Heart left ventricle (tissue), 13 donors: ENCODE data around the gene CIB4.

Source experiments
- POLR2A ChIP-seq, 2 donors: fragments of 450-650 bp; IDR thresholded peaks; one replicate each; pipeline ENCODE4 v1.6.1; 2017; ENCODE audit warnings: antibody characterized with exemption in 2 of 2, mild to moderate bottlenecking in 2 of 2, moderate library complexity in 2 of 2
- TF ChIP-seq, protein P1 (sequence below), 12 donors: fragments of 200-600 bp; sonication (generic) in 4 of 12; IDR thresholded peaks; one replicate each; pipeline versions ENCODE4 v1.5.0 to v1.8.0; 2018 to 2022; ENCODE audit warnings: antibody characterized with exemption in 12 of 12, mild to moderate bottlenecking in 5 of 12
- donor health status: ischemic (EF 13 %, LVEDD 7.1; RV severe dilation, severe dysfunction).
- donor health status: DM: no; HTN: yes; CAD: no.
- donor health status: DM: no; HTN: no; CAD: no.
- donor health status: ischemic (EF 25% LVEDD 6.9; RV normal size, moderate dysfunction).
- donor health status: ischemic (EF 25% LVEDD 5.7; RV mildly dilated, moderate dysfunction).
- donor health status: ischemic (EF 35%, LVEDD 5.7; RV mildly dilated, moderate dysfunction).
- donor health status: nonischemic (EF 11% LVEDD 7.7; RV severe dilation, severe dysfunction).
- donor health status: DM: yes; HTN: yes; CAD: no.
- donor health status: PGD.
- donor health status: ischemic (EF 29% LVEDD 5.4; RV normal size, mild dysfunction).
- donor health status: nonischemic (EF 23%, LVEDD 6.1; RV moderate dilation, normal function).

DNA sequence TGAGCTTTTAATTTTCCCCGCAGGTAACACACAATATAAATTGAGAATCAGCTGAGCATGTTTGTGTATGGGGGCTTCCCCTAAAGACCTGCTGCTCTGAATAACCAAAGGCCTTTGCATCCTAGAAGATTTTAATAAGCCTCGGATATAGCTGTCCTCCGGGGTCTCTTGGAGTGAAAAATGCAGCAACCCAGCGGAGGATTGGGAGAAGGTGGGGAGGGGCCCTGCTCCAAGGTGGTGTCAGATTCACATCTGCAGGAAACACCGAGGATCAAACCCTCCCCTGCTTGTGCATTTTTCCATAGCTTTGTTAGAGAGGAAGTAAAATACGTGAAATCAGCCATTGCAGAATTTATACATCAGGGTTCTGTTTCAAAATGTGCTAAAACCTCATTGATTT lies 100.2 kb downstream of the CIB4 start:
- no peak for TF ChIP-seq POLR2A (IDR thresholded peaks at IDR 0.05)
- TF ChIP-seq, protein P1, sequence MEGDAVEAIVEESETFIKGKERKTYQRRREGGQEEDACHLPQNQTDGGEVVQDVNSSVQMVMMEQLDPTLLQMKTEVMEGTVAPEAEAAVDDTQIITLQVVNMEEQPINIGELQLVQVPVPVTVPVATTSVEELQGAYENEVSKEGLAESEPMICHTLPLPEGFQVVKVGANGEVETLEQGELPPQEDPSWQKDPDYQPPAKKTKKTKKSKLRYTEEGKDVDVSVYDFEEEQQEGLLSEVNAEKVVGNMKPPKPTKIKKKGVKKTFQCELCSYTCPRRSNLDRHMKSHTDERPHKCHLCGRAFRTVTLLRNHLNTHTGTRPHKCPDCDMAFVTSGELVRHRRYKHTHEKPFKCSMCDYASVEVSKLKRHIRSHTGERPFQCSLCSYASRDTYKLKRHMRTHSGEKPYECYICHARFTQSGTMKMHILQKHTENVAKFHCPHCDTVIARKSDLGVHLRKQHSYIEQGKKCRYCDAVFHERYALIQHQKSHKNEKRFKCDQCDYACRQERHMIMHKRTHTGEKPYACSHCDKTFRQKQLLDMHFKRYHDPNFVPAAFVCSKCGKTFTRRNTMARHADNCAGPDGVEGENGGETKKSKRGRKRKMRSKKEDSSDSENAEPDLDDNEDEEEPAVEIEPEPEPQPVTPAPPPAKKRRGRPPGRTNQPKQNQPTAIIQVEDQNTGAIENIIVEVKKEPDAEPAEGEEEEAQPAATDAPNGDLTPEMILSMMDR (IDR thresholded peaks at IDR 0.05), result no peak
